PC-9 (cell line): ENCODE data around the gene KRTAP9-9. TPM values are rescaled to one million over a fixed set of nuclear protein-coding genes. Genes with fewer than 3 reads are reported as not detected.
"Not testable (repeated sequence)": the region's sequence is repeated elsewhere in the genome, so short reads cannot be mapped to it uniquely, and the experiment has no call there.

ENCODE experiments used
- BruUV-seq: library from RNA; stranded (reverse); fragments of 400-500 nt; replicated peaks from 2 replicates; lab custom pipeline; 2021; lab: Mats Ljungman, UMichigan
- CTCF ChIA-PET: fragments of 300-600 bp; sonication (Branson Sonifier 250); formaldehyde crosslinking; loops from one replicate; lab custom pipeline; 2022; ENCODE audit warnings: antibody characterized with exemption; lab: Charles Lee
- POLR2A ChIA-PET: fragments of 300-600 bp; sonication (Branson Sonifier 250); formaldehyde crosslinking; loops from one replicate; lab custom pipeline; 2022; ENCODE audit warnings: antibody characterized with exemption; ENCODE audit not compliant: unreplicated experiment; lab: Charles Lee
- DNase-seq, 2 experiments: peaks; one replicate each; pipeline versions ENCODE4 v3.0.0 to v3.0.0-alpha.2; 2015 to 2022; ENCODE audit warnings: mixed read lengths in 1 of 2
- H2AFZ ChIP-seq: fragments of 200-600 bp; sonication (generic); 2 replicates; pipeline ENCODE4 v1.8.1; 2017; ENCODE audit warnings: antibody characterized with exemption
- H3F3A ChIP-seq: fragments of 200-600 bp; sonication (generic); 2 replicates; pipeline ENCODE4 v1.8.1; 2017; ENCODE audit warnings: antibody characterized with exemption, mild to moderate bottlenecking, low read depth; ENCODE audit not compliant: insufficient read depth
- H3K27ac ChIP-seq: fragments of 200-600 bp; sonication (generic); 2 replicates; pipeline ENCODE4 v1.6.1; 2016; ENCODE audit warnings: mixed run types
- H3K27me3 ChIP-seq: fragments of 200-600 bp; sonication (generic); 2 replicates; pipeline ENCODE4 v1.6.1; 2016; ENCODE audit warnings: low read depth, mixed run types; ENCODE audit not compliant: insufficient read depth
- H3K36me3 ChIP-seq: fragments of 200-600 bp; sonication (generic); 2 replicates; pipeline ENCODE4 v1.6.1; 2016; ENCODE audit warnings: low read depth, mixed run types
- H3K4me1 ChIP-seq: fragments of 200-600 bp; sonication (generic); replicated peaks from 2 replicates; pipeline ENCODE4 v1.6.1; 2016; ENCODE audit warnings: mixed run types; ENCODE audit not compliant: insufficient read depth
- H3K4me2 ChIP-seq: fragments of 200-600 bp; sonication (generic); 2 replicates; pipeline ENCODE4 v1.6.1; 2017; ENCODE audit warnings: mixed run types
- H3K4me3 ChIP-seq: fragments of 200-600 bp; sonication (generic); 2 replicates; pipeline ENCODE4 v1.6.1; 2016; ENCODE audit warnings: mixed run types
- H3K79me2 ChIP-seq: fragments of 200-600 bp; sonication (generic); 2 replicates; pipeline ENCODE4 v1.6.1; 2017; ENCODE audit warnings: low read depth, mixed run types
- H3K9me2 ChIP-seq: fragments of 200-600 bp; sonication (generic); 2 replicates; pipeline ENCODE4 v1.8.1; 2017; ENCODE audit warnings: mild to moderate bottlenecking; ENCODE audit not compliant: insufficient read depth
- H3K9me3 ChIP-seq: fragments of 200-600 bp; sonication (generic); 2 replicates; pipeline ENCODE4 v1.8.1; 2016; ENCODE audit warnings: low read depth; ENCODE audit not compliant: insufficient read depth
- H4K20me1 ChIP-seq: fragments of 200-600 bp; sonication (generic); 2 replicates; pipeline ENCODE4 v1.8.1; 2017; ENCODE audit not compliant: insufficient read depth
- EZH2 ChIP-seq: fragments of 200-600 bp; sonication (generic); IDR thresholded peaks from 2 replicates; pipeline ENCODE4 v1.8.0; 2017; ENCODE audit warnings: antibody characterized with exemption, low read depth
- intact Hi-C: fragments of 100-400 bp; cut with micrococcal nuclease; formaldehyde crosslinking; loops from one replicate; pipeline ENCODE4 v1.10.0; 2022; ENCODE audit not compliant: unreplicated experiment
- total RNA-seq: library from RNA; stranded (reverse); gene quantifications from 2 replicates; pipeline ENCODE4 v1.2.3, GENCODE V29; 2021
- TF ChIP-seq, protein P1 (sequence below): fragments of 200-600 bp; sonication (generic); conservative IDR thresholded peaks from 2 replicates; pipeline ENCODE4 v1.6.1; 2017; ENCODE audit warnings: mixed run types, antibody characterized with exemption, mild to moderate bottlenecking, moderate library complexity

The KRTAP9-9 gene
- total RNA-seq, 1 experiment from 2014 or later, result not detected

DNA sequence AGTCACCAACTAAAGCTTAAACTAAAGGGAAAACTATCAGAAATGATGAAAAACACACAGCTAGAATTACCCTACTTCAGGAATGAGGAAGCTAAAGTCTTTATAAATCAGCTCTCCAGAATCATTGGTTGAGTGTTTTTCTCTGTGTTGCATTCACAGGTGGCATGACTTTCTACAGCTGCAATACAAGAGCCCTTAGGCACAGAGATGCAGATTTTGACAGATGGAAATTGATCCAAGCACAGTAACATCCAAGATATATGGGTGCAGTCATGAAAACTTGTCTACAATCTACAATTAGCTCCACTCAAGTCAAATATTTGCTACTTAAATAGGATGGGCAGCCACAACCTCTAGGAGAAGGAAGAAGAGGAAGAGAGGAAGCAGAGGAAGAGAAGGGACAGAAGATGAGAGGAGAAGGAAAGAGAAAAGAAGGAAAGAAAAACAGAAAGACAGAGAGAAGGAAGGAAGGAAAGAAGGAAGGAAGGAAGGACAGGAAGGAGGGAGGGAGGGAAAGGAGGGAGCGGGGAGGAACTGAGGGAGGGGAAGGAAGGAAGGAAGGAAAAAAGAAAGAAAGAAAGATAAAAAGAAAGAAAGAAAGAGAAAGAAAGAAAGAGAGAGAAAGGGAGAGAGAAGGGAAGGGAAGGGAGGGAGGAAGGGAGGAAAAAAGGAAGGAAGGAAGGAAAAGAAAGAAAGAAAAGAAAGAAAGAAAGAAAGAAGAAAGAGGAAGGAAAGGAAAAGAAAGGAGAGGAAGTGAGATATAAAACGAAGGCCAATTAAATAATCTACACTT is 8.0 kb upstream of the KRTAP9-9 start:
- H3F3A ChIP-seq, H3K9me2 ChIP-seq, H2AFZ ChIP-seq, H3K4me1 ChIP-seq, H3K27me3 ChIP-seq, intact Hi-C loops, H3K27ac ChIP-seq, BruUV-seq, POLR2A ChIA-PET, DNase-seq, H3K36me3 ChIP-seq, H3K9me3 ChIP-seq, H4K20me1 ChIP-seq, H3K4me2 ChIP-seq, H3K4me3 ChIP-seq, H3K79me2 ChIP-seq, CTCF ChIA-PET: not testable (repeated sequence)

GRCh38 chr17:41249637-41250240 is 5.4 kb upstream of the KRTAP9-9 start, which contains the start of gene KRTAP9-4:
KRTAP9-4 (plus strand) TSS chr17:41249687; CDS start chr17:41249721, 34 bp downstream.
- H3K27me3 ChIP-seq, H3K79me2 ChIP-seq, H3K4me1 ChIP-seq, H2AFZ ChIP-seq, H3K9me3 ChIP-seq, H3K27ac ChIP-seq, BruUV-seq, H3K4me2 ChIP-seq, H3F3A ChIP-seq, H3K4me3 ChIP-seq, intact Hi-C loops, CTCF ChIA-PET, DNase-seq, H3K9me2 ChIP-seq, H4K20me1 ChIP-seq, H3K36me3 ChIP-seq: not testable (repeated sequence)
- POLR2A ChIA-PET, result interaction anchor here (0.7 kb wide), 1 partner anchor 37 kb away, joined by 3 read pairs; no protein-coding TSS in a partner anchor

DNA sequence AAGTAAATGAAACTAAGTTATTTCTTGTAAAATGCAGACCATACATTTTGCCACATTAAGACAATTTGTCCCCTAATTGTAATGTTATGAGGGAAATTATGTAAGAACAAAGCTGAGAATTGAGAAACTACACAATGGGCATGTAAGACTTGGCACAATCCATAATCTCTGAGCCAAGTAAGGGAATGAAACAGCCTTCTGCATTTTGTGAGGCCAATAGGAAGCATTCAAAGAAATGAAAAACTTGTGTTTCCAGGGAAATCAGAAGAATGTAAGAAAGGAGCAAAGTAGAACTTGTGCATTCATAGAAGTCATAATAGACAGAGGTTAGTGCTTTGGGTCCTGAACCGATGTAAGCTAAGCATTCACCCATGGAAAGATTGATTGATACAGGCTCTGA is 3.9 kb upstream of the KRTAP9-9 start:
- no peaks in the 10 kb centered on the region for H3K9me3 ChIP-seq
- DNase-seq, result no peak
- no peak overlapping the region for H3K27ac ChIP-seq
- ChIA-PET CTCF (no interaction called here), POLR2A (no interaction called here)
- H3K4me3 ChIP-seq, result no peak overlapping the region
- no TSS peak for BruUV-seq
- no peaks in the 10 kb centered on the region for H4K20me1 ChIP-seq
- no peaks in the 10 kb centered on the region for H3F3A ChIP-seq
- no peak overlapping the region for H3K4me2 ChIP-seq
- H3K27me3 ChIP-seq, result no peaks in the 10 kb centered on the region
- no peaks in the 10 kb centered on the region for H3K9me2 ChIP-seq
- intact Hi-C loops, result no loop called here
- H3K79me2 ChIP-seq, result no peaks in the 10 kb centered on the region
- 0 out of 2 replicates have a peak, but pooled peaks cover 5% of the 10 kb centered on the region for H3K4me1 ChIP-seq
- H2AFZ ChIP-seq, result no peak overlapping the region
- no peak for TF ChIP-seq EZH2
- TF ChIP-seq, protein P1, sequence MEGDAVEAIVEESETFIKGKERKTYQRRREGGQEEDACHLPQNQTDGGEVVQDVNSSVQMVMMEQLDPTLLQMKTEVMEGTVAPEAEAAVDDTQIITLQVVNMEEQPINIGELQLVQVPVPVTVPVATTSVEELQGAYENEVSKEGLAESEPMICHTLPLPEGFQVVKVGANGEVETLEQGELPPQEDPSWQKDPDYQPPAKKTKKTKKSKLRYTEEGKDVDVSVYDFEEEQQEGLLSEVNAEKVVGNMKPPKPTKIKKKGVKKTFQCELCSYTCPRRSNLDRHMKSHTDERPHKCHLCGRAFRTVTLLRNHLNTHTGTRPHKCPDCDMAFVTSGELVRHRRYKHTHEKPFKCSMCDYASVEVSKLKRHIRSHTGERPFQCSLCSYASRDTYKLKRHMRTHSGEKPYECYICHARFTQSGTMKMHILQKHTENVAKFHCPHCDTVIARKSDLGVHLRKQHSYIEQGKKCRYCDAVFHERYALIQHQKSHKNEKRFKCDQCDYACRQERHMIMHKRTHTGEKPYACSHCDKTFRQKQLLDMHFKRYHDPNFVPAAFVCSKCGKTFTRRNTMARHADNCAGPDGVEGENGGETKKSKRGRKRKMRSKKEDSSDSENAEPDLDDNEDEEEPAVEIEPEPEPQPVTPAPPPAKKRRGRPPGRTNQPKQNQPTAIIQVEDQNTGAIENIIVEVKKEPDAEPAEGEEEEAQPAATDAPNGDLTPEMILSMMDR, result no peak
- no peaks in the 10 kb centered on the region for H3K36me3 ChIP-seq

DNA sequence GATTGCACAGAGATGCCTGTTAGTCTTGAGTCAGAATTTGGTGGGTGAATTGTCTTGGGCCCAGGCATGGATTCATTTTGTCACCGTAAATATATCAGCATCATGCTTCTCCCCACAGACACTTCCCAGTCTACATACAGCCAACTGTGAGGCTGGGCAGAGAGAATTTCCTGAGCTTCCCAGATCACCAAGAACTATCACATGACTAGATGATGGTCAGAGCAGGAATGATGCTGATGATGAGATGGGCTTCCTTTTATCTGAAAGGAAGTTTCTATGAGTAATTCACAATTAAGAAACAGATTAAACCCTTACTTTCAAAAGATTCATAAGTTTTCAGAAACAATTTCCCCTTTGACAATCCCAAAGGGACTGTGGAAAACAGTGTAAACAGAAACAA is 323 bp upstream of the KRTAP9-9 start:
- H3F3A ChIP-seq, result no peaks in the 10 kb centered on the region

More for the DNA sequence above, 323 bp upstream of the KRTAP9-9 start:
- no peaks in the 10 kb centered on the region for H3K79me2 ChIP-seq
- no peak overlapping the region for H2AFZ ChIP-seq
- H3K4me3 ChIP-seq, result no peak overlapping the region
- H3K9me3 ChIP-seq, result no peaks in the 10 kb centered on the region
- CTCF ChIA-PET, result no interaction called here
- H3K36me3 ChIP-seq, result no peaks in the 10 kb centered on the region
- no peaks in the 10 kb centered on the region for H3K4me1 ChIP-seq
- H3K9me2 ChIP-seq, result no peaks in the 10 kb centered on the region
- no peaks in the 10 kb centered on the region for H4K20me1 ChIP-seq
- no TSS peak for BruUV-seq
- TF ChIP-seq, protein P1, result no peak
- TF ChIP-seq EZH2, result no peak
- intact Hi-C loops, result no loop called here
- H3K27me3 ChIP-seq, result no peaks in the 10 kb centered on the region
- POLR2A ChIA-PET, result no interaction called here
- no peak overlapping the region for H3K27ac ChIP-seq
- H3K4me2 ChIP-seq, result no peak overlapping the region
- no peak for DNase-seq
